Ishikawa (cell line): ENCODE measurements around the gene MS4A15.

ENCODE experiments used
- CEBPB ChIP-seq: IDR thresholded peaks from 2 replicates; pipeline ENCODE4 v1.6.1; 2012
- CREB1 ChIP-seq: IDR thresholded peaks from 2 replicates; pipeline ENCODE4 v1.6.1; 2012; ENCODE audit warnings: low read depth
- EGR1 ChIP-seq: IDR thresholded peaks from 2 replicates; pipeline ENCODE4 v1.6.1; 2012
- EP300 ChIP-seq: IDR thresholded peaks from 2 replicates; pipeline ENCODE4 v1.6.1; 2012; ENCODE audit warnings: borderline replicate concordance
- FOXM1 ChIP-seq: IDR thresholded peaks from 2 replicates; pipeline ENCODE4 v1.6.1; 2012; ENCODE audit warnings: low read depth, borderline replicate concordance
- MAX ChIP-seq: IDR thresholded peaks from 2 replicates; pipeline ENCODE4 v1.6.1; 2012
- NFIC ChIP-seq: IDR thresholded peaks from 2 replicates; pipeline ENCODE4 v1.6.1; 2012
- RAD21 ChIP-seq: IDR thresholded peaks from 2 replicates; pipeline ENCODE4 v1.6.1; 2012; ENCODE audit warnings: low read depth
- REST ChIP-seq: IDR thresholded peaks from 2 replicates; pipeline ENCODE4 v1.6.1; 2012; ENCODE audit warnings: low read depth, mild to moderate bottlenecking
- TAF1 ChIP-seq: IDR thresholded peaks from 2 replicates; pipeline ENCODE4 v1.6.1; 2012; ENCODE audit warnings: low read depth, mild to moderate bottlenecking
- TCF12 ChIP-seq: IDR thresholded peaks from 2 replicates; pipeline ENCODE4 v1.6.1; 2012; ENCODE audit warnings: low read depth
- TEAD4 ChIP-seq: IDR thresholded peaks from 2 replicates; pipeline ENCODE4 v1.6.1; 2012
- USF1 ChIP-seq: IDR thresholded peaks from 2 replicates; pipeline ENCODE4 v1.6.1; 2012
- YY1 ChIP-seq: IDR thresholded peaks from 2 replicates; pipeline ENCODE4 v1.6.1; 2012; ENCODE audit warnings: low read depth
- ZBTB7A ChIP-seq: IDR thresholded peaks from 2 replicates; pipeline ENCODE4 v1.6.1; 2012; ENCODE audit warnings: low read depth

The MS4A15 gene

GRCh38 chr11:60717956-60718355, 38.7 kb upstream of the MS4A15 start:
- TF ChIP-seq YY1 (no peak), EGR1 (no peak), TAF1 (no peak), RAD21 (no peak), MAX (no peak), CREB1 (no peak), TCF12 (no peak), ZBTB7A (no peak), FOXM1 (no peak), NFIC (no peak), REST (no peak)

DNA sequence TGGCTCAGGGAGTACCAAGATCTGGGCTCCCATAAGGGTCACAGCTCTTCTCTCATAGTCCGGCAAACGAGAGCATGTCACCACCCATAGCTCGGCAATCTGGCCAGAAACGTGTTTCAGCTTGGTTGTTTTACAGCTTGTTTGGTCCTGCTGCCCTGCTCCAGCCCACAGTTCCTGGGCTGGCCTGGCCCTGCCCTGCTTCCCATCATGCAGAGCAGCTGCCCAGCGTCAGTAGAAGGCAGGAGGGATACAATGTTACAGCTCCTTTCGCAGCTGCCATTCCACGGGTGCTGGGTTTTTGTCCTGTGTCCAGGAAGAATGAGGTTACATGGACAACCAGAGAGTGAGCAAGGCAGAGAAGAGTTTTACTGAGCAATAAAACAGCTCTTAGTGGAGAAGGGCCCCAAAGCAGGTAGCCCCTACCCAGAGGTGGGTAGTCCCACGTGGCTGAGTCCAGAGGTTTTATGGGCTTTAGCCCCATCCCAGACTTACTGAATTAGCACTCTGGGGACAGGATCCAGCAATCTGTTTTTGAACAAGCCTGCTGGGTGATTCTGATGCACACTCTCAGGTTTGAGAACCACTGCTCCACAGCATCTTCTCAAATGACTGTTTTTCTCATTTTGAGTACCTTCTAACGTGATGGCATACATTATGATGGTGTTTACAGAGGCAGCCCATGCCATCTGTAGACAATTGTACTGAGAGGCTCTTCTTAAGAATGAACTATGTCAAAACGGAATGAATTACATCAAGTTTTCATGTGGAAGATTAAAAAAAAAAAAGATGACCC, 37.9 kb upstream of the MS4A15 start:
- TF ChIP-seq MAX (no peak), CREB1 (no peak), NFIC (no peak), TCF12 (no peak), TAF1 (no peak), EP300 (no peak), YY1 (no peak), FOXM1 (no peak), TEAD4 (no peak), CEBPB (no peak), ZBTB7A (no peak), RAD21 (no peak)

DNA sequence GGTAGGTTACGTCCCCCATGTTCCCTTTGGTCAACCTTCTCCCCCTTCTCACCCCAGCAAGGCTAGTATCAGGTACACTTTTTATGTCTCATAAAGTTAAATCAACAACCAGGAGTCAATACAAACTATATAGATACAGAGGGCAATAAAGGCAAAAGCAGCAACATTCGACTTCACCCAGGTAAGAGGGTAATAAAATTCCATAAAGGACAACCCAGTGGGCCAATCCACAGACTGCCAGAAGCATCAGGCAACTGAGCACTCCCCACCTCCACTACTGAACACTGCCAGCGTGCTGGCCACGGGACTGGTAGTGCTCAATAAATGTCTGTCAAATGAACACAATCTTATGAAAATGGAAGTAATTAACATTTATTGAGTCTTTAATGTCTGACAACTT, 37.3 kb upstream of the MS4A15 start:
- TF ChIP-seq EP300 (no peak), FOXM1 (no peak), RAD21 (no peak), CEBPB (no peak), USF1 (no peak), YY1 (no peak), MAX (no peak), TCF12 (no peak), EGR1 (no peak), REST (no peak), TAF1 (no peak), CREB1 (no peak), TEAD4 (no peak)

DNA sequence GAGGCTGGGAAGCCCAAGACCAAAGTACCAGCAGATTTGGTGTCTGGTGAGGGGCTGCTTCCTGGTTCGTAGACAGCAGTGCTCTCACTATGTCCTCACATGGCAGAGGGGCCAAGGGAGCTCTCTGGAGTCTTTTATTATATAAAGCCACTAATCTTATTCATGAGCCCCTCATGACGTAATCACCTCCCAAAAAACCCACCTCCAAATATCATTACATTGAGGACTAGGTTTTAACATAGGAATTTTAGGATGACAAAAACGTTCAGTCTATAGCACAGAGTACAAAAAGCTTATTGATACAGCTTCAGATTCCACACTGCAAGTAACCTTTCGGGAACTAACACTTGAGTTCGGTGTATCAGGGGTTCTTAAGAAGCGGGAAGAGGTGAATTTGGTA, 36.2 kb upstream of the MS4A15 start:
- TF ChIP-seq NFIC = no peak
- no peak for TF ChIP-seq ZBTB7A
- TF ChIP-seq CREB1 = no peak

- TF ChIP-seq TAF1 (no peak), USF1 (no peak), CEBPB (no peak), RAD21 (no peak), EGR1 (no peak), ZBTB7A (no peak), YY1 (no peak), CREB1 (no peak), NFIC (no peak), TCF12 (no peak), FOXM1 (no peak), TEAD4 (no peak), REST (no peak)
These were observed 32.2 kb upstream of the MS4A15 start, which contains the start of gene MS4A18 for GRCh38 chr11:60724420-60724819. Gene MS4A18 (plus strand): TSS chr11:60724720.
